ENCODE data around the gene CORO1C.
"Not testable (repeated sequence)": the region's sequence is repeated elsewhere in the genome, so short reads cannot be mapped to it uniquely, and the experiment has no call there.

Gene CORO1C

GRCh38 chr12:108731105-108731865 is at the start of gene CORO1C:
Gene CORO1C, minus strand, starts transcription at chr12:108731518. Its CDS starts 30,200 bp downstream, at chr12:108701318.
- DNase-seq: peak; percentile 96

- no peak for DNase-seq
Observed at GRCh38 chr12:108779998-108780688, 48.8 kb upstream of the CORO1C start.

- no peak for DNase-seq
Observed at GRCh38 chr12:108778053-108778452, 46.7 kb upstream of the CORO1C start.

GRCh38 chr12:108777156-108777555 is 45.8 kb upstream of the CORO1C start:
- no peak for DNase-seq

DNA sequence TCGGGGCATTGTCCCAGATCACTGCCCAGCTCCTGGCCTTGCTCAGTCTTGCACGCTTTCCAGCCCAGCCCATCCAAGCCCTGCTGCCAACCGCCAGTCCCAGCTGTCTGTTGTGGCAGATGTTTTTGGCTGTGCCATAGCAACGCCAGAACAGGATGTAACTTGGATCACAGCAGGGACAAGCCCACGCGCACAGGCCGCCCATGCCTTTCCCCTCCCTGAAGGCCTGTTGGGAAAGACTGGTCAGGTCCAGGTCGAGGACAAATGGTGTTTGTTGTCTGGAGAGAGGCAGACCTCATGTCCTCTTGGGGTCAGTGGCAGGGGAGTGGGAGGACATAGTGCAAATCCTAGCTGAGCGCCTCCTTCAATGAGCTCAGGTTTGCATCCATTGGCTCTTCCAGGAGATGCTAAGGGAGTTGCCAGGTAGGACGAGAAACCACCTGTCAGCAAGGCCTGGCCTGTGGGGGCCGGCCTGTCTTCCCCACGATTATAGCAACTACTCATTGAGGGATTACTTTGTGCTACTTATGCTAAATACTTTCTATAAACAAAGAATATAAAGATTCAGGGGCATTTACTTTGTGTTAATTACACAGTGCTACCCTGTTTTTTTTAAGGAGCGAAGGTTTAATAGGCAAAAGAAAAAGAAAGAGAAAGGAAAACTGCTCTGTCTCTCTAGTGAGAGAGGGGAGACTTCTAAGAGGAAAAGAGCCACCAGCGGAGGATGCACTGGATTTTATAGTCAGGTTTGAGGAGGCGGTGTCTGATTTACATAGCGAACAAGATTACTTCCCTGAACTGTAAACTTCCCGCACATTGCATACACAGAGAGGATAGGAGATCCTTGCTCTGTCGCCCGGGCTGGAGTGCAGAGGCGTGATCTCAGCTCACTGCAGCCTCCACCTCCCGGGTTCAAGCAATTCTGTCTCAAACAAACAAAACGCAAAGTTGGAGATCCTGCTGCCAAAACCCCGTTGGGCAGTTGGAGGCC is 42.8 kb upstream of the CORO1C start:
- DNase-seq: no peak

GRCh38 chr12:108772891-108773797 is 41.8 kb upstream of the CORO1C start:
- DNase-seq: no peak

DNA sequence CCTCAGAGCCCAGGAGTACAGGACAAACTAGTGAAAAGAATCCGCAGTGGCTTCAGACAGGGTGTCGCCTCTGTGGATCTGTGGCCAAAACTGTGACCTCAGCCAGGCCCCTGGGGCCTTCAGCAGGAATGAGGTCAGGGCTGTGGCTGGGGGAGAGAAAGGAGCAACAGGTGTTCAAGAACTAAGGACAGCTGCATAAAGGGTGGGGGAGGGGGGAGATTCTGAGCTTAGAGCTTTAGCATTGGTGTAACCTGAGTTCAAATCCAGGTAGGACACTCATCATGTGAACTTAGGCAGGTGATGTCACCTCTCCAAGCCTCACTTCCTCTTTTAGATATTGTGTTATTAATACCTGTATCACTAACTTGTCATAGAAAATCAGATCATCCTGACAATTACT is 40.9 kb upstream of the CORO1C start:
- DNase-seq: no peak

DNA sequence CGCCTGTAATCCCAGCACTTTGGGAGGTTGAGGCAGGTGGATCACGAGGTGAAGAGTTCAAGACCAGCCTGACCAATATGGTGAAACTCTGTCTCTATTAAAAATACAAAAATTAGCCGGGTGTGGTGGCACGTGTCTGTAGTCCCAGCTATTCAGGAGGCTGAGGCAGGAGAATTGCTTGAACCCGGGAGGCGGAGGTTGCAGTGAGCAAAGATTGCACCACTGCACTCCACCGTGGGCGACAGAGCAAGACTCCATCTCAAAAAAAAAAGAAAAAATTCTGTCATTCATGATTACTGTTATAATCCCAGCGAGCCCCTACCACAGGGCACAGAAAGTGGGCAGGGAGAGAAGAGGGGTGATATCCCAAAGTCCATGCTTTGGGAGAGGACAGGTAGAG is 40.5 kb upstream of the CORO1C start:
- DNase-seq: not testable (repeated sequence)

DNA sequence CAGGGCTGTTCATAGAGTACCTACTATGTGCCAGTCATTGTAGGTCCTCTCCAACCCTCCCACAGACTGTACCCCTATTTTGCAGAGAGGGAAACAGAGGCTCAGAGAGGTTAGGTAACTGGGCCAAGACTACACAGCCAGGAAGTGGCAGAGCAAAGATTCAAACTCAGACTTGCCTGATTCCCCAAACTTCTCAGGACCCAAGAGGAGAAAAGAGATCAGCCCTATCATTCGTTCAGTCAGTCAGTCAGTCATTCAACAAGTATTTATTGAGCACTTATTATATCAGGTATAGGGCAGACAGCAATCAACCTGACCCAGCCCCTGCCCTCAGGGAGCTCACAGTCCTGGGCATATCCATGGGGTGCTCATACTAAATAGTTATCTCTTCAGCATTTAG is 39.6 kb upstream of the CORO1C start:
- no peak for DNase-seq

DNA sequence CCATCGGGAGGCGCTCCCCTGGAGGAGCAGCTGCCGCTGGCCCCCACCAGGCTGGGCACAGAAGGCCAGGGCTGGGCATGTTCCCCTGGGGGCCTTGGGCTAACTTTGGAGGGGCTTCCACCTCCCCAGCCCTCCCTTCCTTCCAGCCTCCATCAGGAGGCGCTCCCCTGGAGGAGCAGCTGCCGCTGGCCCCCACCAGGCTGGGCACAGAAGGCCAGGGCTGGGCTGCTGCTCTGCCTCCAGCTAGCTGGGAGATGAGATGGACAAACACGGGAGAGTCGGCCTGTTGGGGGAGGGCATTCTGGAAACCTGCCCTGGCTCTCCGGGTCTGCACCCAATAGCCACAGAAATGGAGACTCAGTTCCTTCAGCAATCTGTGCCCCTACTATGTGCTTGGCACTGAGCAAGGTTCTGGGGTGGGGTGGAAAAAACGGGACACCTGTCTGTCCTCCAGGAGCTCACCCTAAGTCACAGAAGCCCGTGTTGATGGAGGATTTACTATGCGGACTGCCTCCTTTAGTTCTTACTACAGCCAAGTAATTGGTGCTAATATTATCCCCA is 39.0 kb upstream of the CORO1C start:
- DNase-seq: no peak

DNA sequence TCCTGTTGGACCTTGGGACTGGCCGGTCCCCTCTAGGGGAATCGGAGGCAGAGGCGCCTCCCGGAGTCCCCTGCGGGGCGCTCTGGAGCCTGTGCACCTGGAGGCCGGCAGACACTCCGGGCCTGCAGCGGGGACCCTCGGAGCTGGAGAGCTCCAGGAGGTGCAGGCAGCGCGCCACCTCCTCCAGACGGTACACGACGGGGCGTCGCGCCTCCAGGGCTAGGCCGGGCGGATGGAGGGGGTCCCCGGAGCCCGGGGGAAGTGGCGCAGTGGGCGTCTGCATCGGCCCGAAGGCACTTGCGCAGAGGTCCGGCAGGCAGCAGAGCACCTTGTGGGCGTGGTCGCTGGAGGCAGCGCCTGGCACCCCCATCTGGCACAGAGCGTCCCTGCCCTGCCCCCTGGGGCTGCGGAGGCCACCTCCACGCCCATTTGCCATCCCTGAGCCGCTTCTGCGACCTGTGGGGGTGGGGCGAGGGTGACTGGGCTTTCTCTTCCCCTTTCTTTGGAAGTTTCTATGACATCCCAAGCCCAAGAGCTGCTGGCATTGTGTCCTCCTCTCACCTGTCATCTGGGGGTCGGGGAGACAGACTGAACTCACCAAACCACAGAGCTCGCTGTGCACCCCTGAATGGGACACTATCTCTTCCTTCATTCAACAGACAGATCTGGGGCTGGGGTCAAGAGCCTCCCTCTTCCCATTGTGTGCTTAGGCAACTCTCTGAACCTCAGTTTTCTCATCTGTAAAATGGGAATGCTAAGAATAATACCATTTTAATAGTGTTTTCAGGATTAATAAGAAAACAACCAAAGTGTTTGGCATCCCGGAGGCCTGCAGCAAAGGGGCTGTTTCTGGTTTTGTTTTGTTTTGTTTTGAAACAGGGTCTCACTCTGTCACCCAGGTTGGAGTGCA is 37.5 kb upstream of the CORO1C start:
- DNase-seq: peak; percentile 16

DNA sequence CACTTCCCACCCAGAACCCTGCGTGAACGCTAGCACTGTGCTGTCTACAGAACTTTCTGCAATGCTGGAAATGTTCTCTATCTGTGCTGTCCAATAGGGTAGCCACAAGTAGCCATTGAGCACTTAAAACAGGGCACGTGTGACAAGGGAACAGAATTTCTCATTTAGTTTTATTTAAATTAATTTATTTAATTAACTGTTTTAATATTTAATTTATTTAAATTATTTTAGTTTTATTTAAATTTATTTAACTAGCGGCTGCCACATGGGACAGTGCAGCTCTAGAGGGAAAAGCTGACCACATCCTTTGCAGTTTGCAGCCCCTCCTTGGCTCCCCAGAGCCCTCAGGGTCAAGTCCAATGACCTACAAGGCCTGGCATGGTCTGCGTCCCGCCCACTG is 35.0 kb upstream of the CORO1C start:
- DNase-seq: no peak

DNA sequence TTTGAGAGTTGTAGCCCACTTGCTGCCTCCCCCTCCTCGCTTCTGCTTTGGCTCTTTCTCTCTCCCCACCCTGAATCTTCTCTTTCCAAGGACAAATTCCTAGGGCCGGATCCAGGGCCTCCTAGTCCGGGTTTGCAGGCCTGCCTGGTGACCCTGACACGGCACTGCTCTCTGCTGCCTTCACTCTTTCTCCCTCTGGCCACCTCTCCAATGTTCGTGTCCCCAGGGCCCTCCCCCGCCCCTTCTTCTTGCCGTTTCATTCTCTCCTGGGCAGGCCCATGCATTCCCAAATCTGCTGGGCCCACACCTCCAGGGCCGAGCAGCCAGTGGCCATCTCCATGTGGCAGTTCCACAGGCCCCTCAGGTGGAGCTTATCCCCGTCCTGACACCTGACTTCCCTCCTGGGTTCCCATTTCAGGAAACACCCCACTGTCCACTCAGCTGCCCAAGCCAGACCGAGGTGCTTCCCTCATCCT is 34.0 kb upstream of the CORO1C start:
- no peak for DNase-seq

DNA sequence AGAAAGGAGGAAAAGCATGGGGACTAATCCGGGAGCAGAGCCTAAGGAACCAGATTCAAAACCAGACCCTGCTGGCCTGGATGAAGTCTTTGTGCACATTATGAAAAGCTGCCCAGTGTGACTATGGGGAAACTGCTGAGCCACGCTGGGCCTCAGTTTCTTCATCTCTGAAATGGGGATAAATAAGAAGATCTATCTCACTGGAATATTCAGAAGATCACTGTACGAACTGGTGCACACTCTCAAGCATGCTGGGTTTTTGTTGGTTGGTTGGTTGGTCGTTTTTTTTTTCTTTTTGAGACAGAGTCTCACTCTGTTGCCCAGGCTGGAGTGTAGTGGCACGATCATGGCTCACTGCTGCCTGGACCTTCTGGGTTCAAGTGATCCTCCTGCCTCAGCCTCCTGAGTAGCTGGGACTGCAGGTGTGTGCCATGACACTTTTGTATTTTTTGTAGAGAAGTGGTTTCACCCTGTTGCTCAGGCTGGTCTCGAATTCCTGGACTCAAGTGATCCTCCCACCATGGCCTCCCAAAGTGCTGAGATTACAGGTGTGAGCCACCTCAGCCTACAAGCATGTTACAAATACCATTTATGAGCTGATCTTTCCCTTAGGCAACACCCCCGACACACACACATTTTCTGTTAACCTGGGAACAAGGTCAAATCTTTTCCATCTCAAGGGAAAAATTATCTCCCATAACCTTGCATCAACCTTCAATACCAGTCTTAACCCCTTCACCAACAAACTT is 33.4 kb upstream of the CORO1C start:
- DNase-seq: no peak

DNA sequence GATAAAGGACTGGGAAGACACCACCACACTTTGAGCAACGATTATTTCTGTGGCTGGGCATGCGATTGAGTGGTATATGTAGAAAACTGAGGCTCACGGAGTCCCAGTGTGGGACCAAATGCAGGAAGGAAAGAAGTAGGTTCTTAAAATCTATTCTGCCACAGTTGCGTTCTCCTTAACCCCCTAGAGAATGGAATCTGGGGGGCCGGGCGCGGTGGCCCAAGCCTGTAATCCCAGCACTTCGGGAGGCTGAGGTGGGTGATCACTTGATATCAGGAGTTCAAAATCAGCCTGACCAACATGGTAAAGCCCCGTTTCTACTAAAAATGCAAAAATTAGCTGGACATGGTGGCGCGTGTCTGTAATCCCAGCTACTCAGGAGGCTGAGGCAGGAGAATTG is 29.9 kb upstream of the CORO1C start:
- DNase-seq: no peak

DNA sequence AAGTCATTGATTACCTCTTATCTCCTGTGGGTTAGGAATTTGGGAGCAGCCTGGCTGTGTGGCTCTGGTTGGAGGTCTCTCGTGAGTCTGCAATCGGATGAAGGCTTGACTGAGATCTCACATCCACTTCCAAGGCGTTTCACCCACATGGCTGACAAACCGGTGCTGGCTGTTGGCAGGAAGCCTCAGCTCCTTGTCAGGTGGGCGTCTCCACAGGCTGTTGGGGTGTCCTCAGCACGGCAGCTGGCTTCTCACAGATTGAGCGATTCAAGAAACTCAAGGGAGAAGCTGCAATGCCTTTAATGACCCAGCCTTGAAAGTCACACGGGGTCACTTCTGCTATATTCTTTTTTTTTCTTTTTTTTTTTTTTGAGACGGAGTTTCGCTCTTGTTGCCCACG is 28.6 kb upstream of the CORO1C start:
- no peak for DNase-seq

DNA sequence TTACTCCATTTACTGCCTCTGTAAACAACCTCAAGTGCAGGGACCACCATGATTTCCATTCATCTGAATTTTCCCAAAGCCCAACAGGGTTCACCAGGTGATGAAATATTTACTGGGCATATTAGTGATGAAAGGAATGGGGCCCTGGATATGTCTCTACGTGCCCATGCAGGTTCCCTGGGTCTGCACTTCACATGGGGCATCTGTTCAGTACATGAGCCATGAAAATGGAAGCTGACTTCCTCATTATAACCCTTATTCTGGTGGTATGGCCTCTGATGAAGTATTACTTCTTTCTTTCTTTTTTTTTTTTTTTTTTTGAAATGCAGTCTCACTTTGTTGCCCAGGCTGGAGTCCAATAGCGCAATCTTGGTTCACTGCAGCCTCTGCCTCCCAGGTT is 26.5 kb upstream of the CORO1C start:
- no peak for DNase-seq

DNA sequence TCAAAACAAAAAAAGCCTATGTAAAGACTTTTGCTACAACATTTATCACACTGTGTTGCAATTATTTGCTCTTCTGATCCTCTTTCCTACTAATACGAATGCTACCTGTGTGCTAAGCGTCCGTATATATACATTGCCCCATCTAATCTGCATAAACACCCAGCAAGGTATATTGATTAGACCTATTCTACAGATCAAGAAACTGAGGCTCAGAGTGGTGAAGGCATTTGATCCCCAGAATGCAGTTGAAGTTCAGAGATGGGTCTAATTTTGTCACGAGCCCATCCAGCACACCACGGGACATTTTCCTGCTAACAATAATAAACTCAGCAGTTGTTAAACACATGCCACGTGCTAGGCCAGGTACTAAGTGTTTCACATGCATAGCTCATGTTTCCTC is 25.1 kb upstream of the CORO1C start:
- DNase-seq: no peak

GRCh38 chr12:108755481-108755880 is 24.2 kb upstream of the CORO1C start:
- DNase-seq: no peak

DNA sequence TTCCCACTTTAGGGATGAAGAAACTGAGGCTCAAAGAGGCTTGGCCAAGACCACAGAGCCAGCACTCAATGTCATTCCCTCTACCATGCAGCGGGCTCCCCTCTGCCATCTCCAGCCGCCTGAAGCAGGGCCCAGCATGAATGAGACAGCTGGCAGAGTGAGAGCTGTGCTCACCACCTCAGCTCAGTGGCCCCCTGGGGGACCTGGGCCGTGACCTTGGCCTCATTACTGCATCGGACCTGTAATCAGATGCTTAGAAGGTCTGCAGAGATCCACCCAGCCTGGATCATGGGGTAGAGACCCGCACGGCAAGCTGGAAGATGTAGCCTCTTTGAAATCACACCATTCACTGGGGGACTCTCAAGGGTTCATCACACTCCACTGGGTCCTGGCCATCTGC is 22.7 kb upstream of the CORO1C start:
- no peak for DNase-seq

All from CD4-positive, alpha-beta T cell treated with Interleukin-17A for 1 hour (primary cell).